H1 (cell line): ENCODE results near the gene BIRC7. TPM values are rescaled to one million over a fixed set of nuclear protein-coding genes. Genes with fewer than 3 reads are reported as not detected.

ENCODE experiments used
- CTCF ChIA-PET: fragments of 300-600 bp; sonication (Branson Sonifier 250); formaldehyde crosslinking; loops from one replicate; lab custom pipeline; 2021; ENCODE audit not compliant: partially characterized antibody; lab: Charles Lee
- POLR2A ChIA-PET: fragments of 300-600 bp; sonication (Branson Sonifier 250); formaldehyde crosslinking; loops from one replicate; lab custom pipeline; 2021; ENCODE audit warnings: inconsistent platforms; ENCODE audit not compliant: partially characterized antibody; lab: Charles Lee
- DNase-seq, 2 experiments: peaks; one replicate each; pipeline versions ENCODE4 v3.0.0 to v3.0.0-alpha.2; 2010 to 2022; ENCODE audit warnings: low spot score in 2 of 2, low read depth in 1 of 2, mixed read lengths in 1 of 2
- FAIRE-seq: peaks from 2 replicates; lab custom pipeline; 2011; peaks lifted over from hg19 to GRCh38; lab: Jason Lieb, UNC
- H2AFZ ChIP-seq: 2 replicates; pipeline ENCODE4 v1.8.1; 2012; ENCODE audit warnings: low read length, inconsistent platforms
- H2AK5ac ChIP-seq: 2 replicates; pipeline ENCODE4 v1.6.1; 2013; ENCODE audit warnings: low read depth, low read length
- H2BK120ac ChIP-seq: replicated peaks from 2 replicates; pipeline ENCODE3; 2013; ENCODE audit warnings: low read depth, low read length, inconsistent platforms
- H2BK12ac ChIP-seq: 2 replicates; pipeline ENCODE4 v1.6.1; 2013; ENCODE audit warnings: low read depth, low read length
- H2BK15ac ChIP-seq: 2 replicates; pipeline ENCODE4 v1.6.1; 2013; ENCODE audit warnings: low read length
- H2BK20ac ChIP-seq: 2 replicates; pipeline ENCODE4 v1.6.1; 2013; ENCODE audit warnings: low read length
- H2BK5ac ChIP-seq: 2 replicates; pipeline ENCODE4 v1.6.1; 2013; ENCODE audit warnings: low read depth, low read length
- H3K14ac ChIP-seq: 2 replicates; pipeline ENCODE4 v1.6.1; 2013; ENCODE audit warnings: inconsistent platforms; ENCODE audit not compliant: insufficient read length
- H3K18ac ChIP-seq: 2 replicates; pipeline ENCODE4 v1.6.1; 2013; ENCODE audit warnings: low read length; ENCODE audit errors: extremely low read depth
- H3K23ac ChIP-seq: 2 replicates; pipeline ENCODE4 v1.6.1; 2013; ENCODE audit warnings: inconsistent platforms; ENCODE audit not compliant: insufficient read length
- H3K23me2 ChIP-seq: 2 replicates; pipeline ENCODE4 v1.6.1; 2013; ENCODE audit warnings: low read depth, low read length
- H3K27ac ChIP-seq: 2 replicates; pipeline ENCODE4 v1.6.1; 2011; ENCODE audit warnings: low read depth, low read length, inconsistent platforms
- H3K27me3 ChIP-seq, 4 experiments: replicated peaks in 1 of 4; 1 replicate in 1 of 4; 2 replicates in 3 of 4; pipeline versions ENCODE4 v1.6.1 to v1.8.1; 2011 to 2013; ENCODE audit warnings: low read length in 3 of 4, mild to moderate bottlenecking in 3 of 4, inconsistent platforms in 2 of 4, mixed read lengths in 2 of 4, moderate library complexity in 1 of 4; ENCODE audit not compliant: control insufficient read depth in 3 of 4, insufficient read depth in 3 of 4; ENCODE audit errors: extremely low read depth in 1 of 4
- H3K36me3 ChIP-seq, 4 experiments: 2 replicates each; pipeline versions ENCODE4 v1.6.1 to v1.8.1; 2011 to 2013; ENCODE audit warnings: mild to moderate bottlenecking in 4 of 4, low read length in 3 of 4, moderate library complexity in 2 of 4, control low read depth in 1 of 4, inconsistent platforms in 1 of 4; ENCODE audit not compliant: insufficient read depth in 4 of 4, control insufficient read depth in 2 of 4
- H3K4ac ChIP-seq: replicated peaks from 2 replicates; pipeline ENCODE3; 2013; ENCODE audit warnings: low read length, low read depth, mixed read lengths, inconsistent platforms; ENCODE audit not compliant: insufficient read length
- H3K4me1 ChIP-seq, 4 experiments: replicated peaks in 1 of 4; 1 replicate in 1 of 4; 2 replicates in 3 of 4; pipeline versions ENCODE4 v1.6.1 to v1.8.1; 2011 to 2013; ENCODE audit warnings: low read length in 3 of 4, inconsistent platforms in 2 of 4, mixed read lengths in 1 of 4; ENCODE audit not compliant: insufficient read depth in 4 of 4, control insufficient read depth in 3 of 4
- H3K4me2 ChIP-seq, 2 experiments: 2 replicates each; pipeline versions ENCODE4 v1.6.1 to v1.8.1; 2011 to 2013; ENCODE audit warnings: low read depth in 2 of 2, low read length in 2 of 2, control low read depth in 1 of 2, inconsistent platforms in 1 of 2, mild to moderate bottlenecking in 1 of 2; ENCODE audit not compliant: insufficient read depth in 1 of 2
- H3K4me3 ChIP-seq, 4 experiments: fragments of 200-600, 300-600 bp in 1 of 4; sonication (generic), shearing (Covaris generic), sonication (Bioruptor Twin) in 1 of 4; 2 replicates each; pipeline versions ENCODE4 v1.5.1 to v1.8.1; 2011 to 2016; ENCODE audit warnings: low read length in 4 of 4, low read depth in 3 of 4, control low read depth in 2 of 4, inconsistent platforms in 2 of 4, mild to moderate bottlenecking in 2 of 4, mixed read lengths in 1 of 4, moderate library complexity in 1 of 4; ENCODE audit not compliant: insufficient read depth in 2 of 4; ENCODE audit errors: extremely low read depth in 1 of 4
- H3K56ac ChIP-seq: replicated peaks from 2 replicates; pipeline ENCODE3; 2013; ENCODE audit warnings: low read depth, mild to moderate bottlenecking, mixed read lengths, low read length, inconsistent platforms; ENCODE audit not compliant: insufficient read length
- H3K79me1 ChIP-seq: 2 replicates; pipeline ENCODE4 v1.6.1; 2013; ENCODE audit warnings: low read depth, low read length, control low read depth
- H3K79me2 ChIP-seq, 2 experiments: 2 replicates each; pipeline versions ENCODE4 v1.6.1 to v1.8.1; 2012 to 2013; ENCODE audit warnings: low read length in 2 of 2, mild to moderate bottlenecking in 2 of 2, inconsistent platforms in 1 of 2; ENCODE audit not compliant: insufficient read depth in 2 of 2, control insufficient read depth in 1 of 2
- H3K9ac ChIP-seq, 4 experiments: replicated peaks in 1 of 4; 1 replicate in 1 of 4; 2 replicates in 3 of 4; pipeline versions ENCODE4 v1.6.1 to v1.8.1; 2011 to 2013; ENCODE audit warnings: low read depth in 3 of 4, low read length in 3 of 4, control low read depth in 2 of 4, mild to moderate bottlenecking in 2 of 4, moderate library complexity in 2 of 4, inconsistent platforms in 1 of 4; ENCODE audit errors: extremely low read depth in 1 of 4
- H3K9me3 ChIP-seq, 2 experiments: 2 replicates each; pipeline versions ENCODE4 v1.6.1 to v1.8.1; 2012 to 2013; ENCODE audit warnings: mild to moderate bottlenecking in 2 of 2, moderate library complexity in 2 of 2, control low read depth in 1 of 2, inconsistent platforms in 1 of 2, low read depth in 1 of 2, low read length in 1 of 2, mixed read lengths in 1 of 2; ENCODE audit not compliant: insufficient read depth in 2 of 2
- H4K20me1 ChIP-seq, 2 experiments: replicated peaks in 1 of 2; 2 replicates each; pipeline versions ENCODE3 to v1.8.1; 2011 to 2013; ENCODE audit warnings: inconsistent platforms in 2 of 2, low read length in 2 of 2, mild to moderate bottlenecking in 1 of 2; ENCODE audit not compliant: insufficient read depth in 2 of 2, control insufficient read depth in 1 of 2
- H4K5ac ChIP-seq: 2 replicates; pipeline ENCODE4 v1.6.1; 2013; ENCODE audit warnings: low read length, low read depth, mixed read lengths, inconsistent platforms; ENCODE audit not compliant: insufficient read length
- H4K8ac ChIP-seq: 2 replicates; pipeline ENCODE4 v1.8.0; 2013; ENCODE audit warnings: mild to moderate bottlenecking, moderate library complexity, low read length, inconsistent platforms; ENCODE audit not compliant: insufficient read depth; ENCODE audit errors: extremely low read depth
- H4K91ac ChIP-seq: replicated peaks from 2 replicates; pipeline ENCODE3; 2013; ENCODE audit warnings: low read length, mixed read lengths, inconsistent platforms; ENCODE audit not compliant: insufficient read length
- CBX5 ChIP-seq: fragments of 300-800, 300-1000 bp; sonication (generic); IDR thresholded peaks from 2 replicates; pipeline ENCODE4 v1.7.1; 2016; ENCODE audit warnings: antibody characterized with exemption, low read length, low read depth
- EGR1 ChIP-seq: IDR thresholded peaks from 2 replicates; pipeline ENCODE4 v1.6.1; 2011; ENCODE audit warnings: low read depth, low read length, borderline replicate concordance
- WGBS, 2 experiments: shearing (Covaris generic) in 1 of 2; methylation state at CpG; one replicate each; pipeline versions ENCODE4 v1.1.6 to v1.1.7; 2013 to 2015; ENCODE audit warnings: low lambda C conversion rate in 2 of 2, mixed read lengths in 2 of 2, inconsistent platforms in 1 of 2, low coverage in 1 of 2, missing lambda C conversion rate in 1 of 2; ENCODE audit not compliant: insufficient replicate concordance in 2 of 2, insufficient coverage in 1 of 2, insufficient read length in 1 of 2; ENCODE audit errors: extremely low coverage in 1 of 2, missing lambda C conversion rate in 1 of 2; 5-methylcytosine and 5-hydroxymethylcytosine counted together
- polyA plus RNA-seq, 7 experiments: library from polyadenylated mRNA; depleted of rRNA in 3 of 7; stranded (reverse) in 5 of 7; unstranded in 2 of 7; fragments of >200 nt in 5 of 7; fragments of 200-250 nt in 2 of 7; gene quantifications; 1 replicate in 5 of 7; 2 replicates in 1 of 7; 4 replicates in 1 of 7; pipeline versions ENCODE4 v1.2.1 to v1.2.3, GENCODE V29; 2011 to 2013; ENCODE audit warnings: missing spikeins in 2 of 7, mixed read lengths in 2 of 7
- total RNA-seq: library from RNA; stranded (reverse); fragmentation: NEBNext Ultra II Directional; extraction: Animal tissue kit (Norgen Biotek cat#: 25700); gene quantifications from 2 replicates; pipeline ENCODE4 v1.2.1, GENCODE V29; 2021

The BIRC7 gene
- total and polyA plus RNA-seq, 2 of the 8 experiments (the other 6 are each of a cell fraction or from before 2014, with no cell fraction given), result 0.11 to 0.41 TPM

- peaks cover 4 to 51% (median 40%) of the 10 kb centered on the region in 4 experiments for H3K27me3 ChIP-seq
- CTCF ChIA-PET, result interaction anchor here (0.7 to 6.8 kb wide), 10 partner anchors 9 to 240 kb away, joined by 3 to 87 read pairs (median 4); partner anchors contain the start of genes ARFGAP1 and BIRC7
- H3K4ac ChIP-seq, result no peak overlapping the region
- peak overlapping the region; percentile 40; the same call in 1 of the 2 replicates for H2BK15ac ChIP-seq
- peak overlapping the region; percentile 24; the same call in 1 of the 2 replicates for H3K18ac ChIP-seq
- H3K79me1 ChIP-seq, result no peaks in the 10 kb centered on the region; the same call in 1 of the 2 replicates
- no peaks in the 10 kb centered on the region for H3K9me3 ChIP-seq
- peak overlapping the region; percentile 38 for H4K91ac ChIP-seq
- no peak overlapping the region for H3K14ac ChIP-seq
- no peak overlapping the region for H2BK20ac ChIP-seq
- no peak overlapping the region for H3K23ac ChIP-seq
- no peak overlapping the region for H3K56ac ChIP-seq
- H4K20me1 ChIP-seq, result peaks cover 0 to 4% of the 10 kb centered on the region in 2 experiments
- peak overlapping the region; percentile 75; the same call in 1 of the 2 replicates for H2AK5ac ChIP-seq
- WGBS, 2 experiments, result 73% methylated on average over 31 of the region's 31 CpGs; no CpG with 5 or more reads in 1 of the 2 experiments
- POLR2A ChIA-PET, result interaction anchor here (1.1 to 4.7 kb wide), 4 partner anchors 9 to 35 kb away, joined by 3 to 21 read pairs (median 4); partner anchors contain the start of gene BIRC7
- no peak overlapping the region for H2AFZ ChIP-seq
- no peak overlapping the region for H3K27ac ChIP-seq
- peaks cover 13% of the 10 kb centered on the region; the same call in 1 of the 2 replicates for H3K23me2 ChIP-seq
- peak overlapping the region in 1 of 2 experiments; percentile 97; a peak in 1 of 4 replicates for H3K4me2 ChIP-seq
- peak overlapping the region; percentile 13 for H2BK120ac ChIP-seq
- H2BK12ac ChIP-seq, result peak overlapping the region; percentile 93; the same call in 1 of the 2 replicates
- DNase-seq (no peak), FAIRE-seq (no peak)
- no peaks in the 10 kb centered on the region; a peak in 1 of 8 replicates for H3K36me3 ChIP-seq
- H3K4me3 ChIP-seq, result no peak overlapping the region
- peak overlapping the region; percentile 52; the same call in 1 of the 2 replicates for H2BK5ac ChIP-seq
- no peaks in the 10 kb centered on the region for H3K79me2 ChIP-seq
- peak; percentile 66 for TF ChIP-seq EGR1
- TF ChIP-seq CBX5, result no peak
- H4K5ac ChIP-seq, result no peak overlapping the region
- H3K4me1 ChIP-seq, result peaks cover 2 to 18% (median 15%) of the 10 kb centered on the region in 4 experiments
- H4K8ac ChIP-seq, result no peak overlapping the region; the same call in 1 of the 2 replicates
- H3K9ac ChIP-seq, result no peak overlapping the region
Measured at GRCh38 chr20:63255931-63256704, 20.4 kb downstream of the BIRC7 start.
